H1 (cell line): Measurements from ENCODE around the gene YPEL2. TPM values are rescaled to one million over a fixed set of nuclear protein-coding genes. Genes with fewer than 3 reads are reported as not detected.

Experiments used
- EP300 ChIP-seq, 2 experiments: IDR thresholded peaks; 1 replicate in 1 of 2; 2 replicates in 1 of 2; pipeline ENCODE4 v1.6.1; 2011 to 2012; ENCODE audit warnings: low read depth in 2 of 2, low read length in 2 of 2, mild to moderate bottlenecking in 2 of 2, borderline replicate concordance in 1 of 2, inconsistent platforms in 1 of 2, moderate library complexity in 1 of 2
- HDAC6 ChIP-seq: IDR thresholded peaks from one replicate; pipeline ENCODE4 v1.7.1; 2012; ENCODE audit warnings: low read depth, mild to moderate bottlenecking, inconsistent platforms, low read length, moderate library complexity
- RBBP5 ChIP-seq: IDR thresholded peaks from 2 replicates; pipeline ENCODE4 v1.7.1; 2012; ENCODE audit warnings: low read depth, mild to moderate bottlenecking, inconsistent platforms, low read length, moderate library complexity, borderline replicate concordance
- polyA plus RNA-seq, 7 experiments: library from polyadenylated mRNA; depleted of rRNA in 3 of 7; stranded (reverse) in 5 of 7; unstranded in 2 of 7; fragments of >200 nt in 5 of 7; fragments of 200-250 nt in 2 of 7; gene quantifications; 1 replicate in 5 of 7; 2 replicates in 1 of 7; 4 replicates in 1 of 7; pipeline versions ENCODE4 v1.2.1 to v1.2.3, GENCODE V29; 2011 to 2013; ENCODE audit warnings: missing spikeins in 2 of 7, mixed read lengths in 2 of 7
- total RNA-seq: library from RNA; stranded (reverse); fragmentation: NEBNext Ultra II Directional; extraction: Animal tissue kit (Norgen Biotek cat#: 25700); gene quantifications from 2 replicates; pipeline ENCODE4 v1.2.1, GENCODE V29; 2021

Gene YPEL2
- total and polyA plus RNA-seq, 2 of the 8 experiments (the other 6 are each of a cell fraction or from before 2014, with no cell fraction given), result 1.6 to 3.5 TPM

- no peak for TF ChIP-seq RBBP5
- no peak for TF ChIP-seq EP300 (IDR thresholded peaks at IDR 0.05; ENCODE audit: borderline replicate concordance in 1 of 2, low read depth in 2 of 2, low read length in 2 of 2)
- TF ChIP-seq HDAC6, result no peak
Observed at GRCh38 chr17:59361916-59362810, 30.7 kb downstream of the YPEL2 start (continued).
